RKO (cell line): ENCODE results near the gene TGDS.

Experiments
- DNase-seq: peaks from one replicate; pipeline ENCODE4 v3.0.0-alpha.2; 2016; ENCODE audit warnings: low spot score

TGDS gene

DNA sequence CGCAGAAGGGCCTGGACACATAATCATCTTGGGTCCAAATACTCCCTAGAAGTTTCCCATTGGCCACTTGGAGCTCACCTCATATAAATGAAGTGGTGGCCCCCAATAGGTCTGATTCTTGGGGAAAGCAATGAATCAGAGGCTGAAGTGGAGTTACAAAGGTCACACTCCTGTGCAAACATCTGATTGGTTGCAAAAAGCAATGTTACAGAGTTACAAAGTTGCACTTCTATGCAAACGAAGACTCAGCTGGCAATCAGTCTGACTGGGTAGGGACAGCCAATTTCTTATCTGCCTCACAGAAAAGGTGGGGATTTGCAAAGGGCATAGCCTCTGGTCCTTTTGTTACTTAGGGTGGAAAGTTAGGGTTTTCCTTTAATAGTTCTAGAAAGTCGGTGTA is 3.9 kb upstream of the TGDS start:
- no peak for DNase-seq

DNA sequence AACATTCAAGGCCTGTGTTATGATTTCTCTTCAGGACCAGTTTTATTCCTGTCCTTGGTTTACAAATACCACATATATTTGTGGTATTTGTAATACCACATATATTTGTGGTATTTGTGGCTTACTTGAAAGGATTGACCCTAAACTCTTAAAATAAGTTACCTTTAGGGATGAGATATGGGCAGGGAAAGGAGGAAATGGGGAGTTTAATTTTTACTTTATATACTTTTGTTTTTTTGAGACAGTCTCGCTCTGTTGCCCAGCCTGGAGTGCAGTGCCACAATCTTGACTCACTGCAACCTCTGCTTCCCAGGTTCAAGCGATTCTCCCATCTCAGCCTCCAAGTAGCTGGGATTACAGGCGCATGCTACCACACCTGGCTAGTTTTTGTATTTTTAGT is 2.3 kb upstream of the TGDS start:
- no peak for DNase-seq

GRCh38 chr13:94596575-94596971 is 621 bp upstream of the TGDS start:
- DNase-seq: no peak

DNA sequence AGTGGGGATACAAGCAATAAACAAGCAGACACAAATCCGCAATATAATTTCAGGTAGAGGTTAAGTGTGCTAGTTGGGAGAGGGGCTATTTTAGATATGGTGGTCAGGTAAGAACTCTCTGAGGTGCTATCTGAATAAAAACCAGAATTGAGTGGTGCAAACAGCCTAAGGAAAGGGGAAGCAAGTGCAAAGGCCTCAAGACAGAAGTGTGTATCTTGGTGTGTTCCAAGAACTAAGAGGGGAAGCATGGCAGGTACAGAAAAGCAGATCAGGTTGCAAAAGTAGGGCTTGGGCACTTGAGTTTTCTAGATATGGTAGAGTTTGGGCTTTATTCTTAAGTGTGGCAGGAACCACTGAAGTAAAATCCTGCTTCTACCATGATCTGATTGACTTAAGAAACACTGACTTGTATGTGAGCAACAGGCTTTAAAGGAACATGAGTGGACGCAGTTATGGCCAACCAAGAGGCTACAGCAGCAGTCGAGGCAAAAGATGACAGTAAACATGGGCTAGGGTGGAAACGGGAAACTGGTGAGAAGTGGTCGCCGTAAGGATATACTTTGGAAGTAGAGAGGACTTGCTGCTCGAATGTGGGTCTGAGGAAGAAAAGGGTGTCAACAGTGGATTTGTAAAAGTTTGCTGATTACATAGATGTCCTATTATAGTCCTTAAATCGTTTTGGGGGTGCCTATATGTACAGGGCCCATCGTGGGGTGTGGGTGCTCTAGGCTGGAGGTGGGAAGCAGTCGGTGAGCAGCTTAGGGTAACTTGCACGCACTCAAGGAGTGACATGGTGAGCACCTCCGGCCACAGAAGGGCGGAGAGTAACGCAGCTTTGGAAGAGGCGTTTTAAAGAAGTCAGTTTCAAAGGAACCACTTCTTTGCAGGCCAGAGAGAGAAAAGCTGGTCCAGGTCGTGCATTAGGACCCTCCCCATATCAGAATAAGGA is 677 bp downstream of the TGDS start:
- DNase-seq: peak; percentile 59

DNA sequence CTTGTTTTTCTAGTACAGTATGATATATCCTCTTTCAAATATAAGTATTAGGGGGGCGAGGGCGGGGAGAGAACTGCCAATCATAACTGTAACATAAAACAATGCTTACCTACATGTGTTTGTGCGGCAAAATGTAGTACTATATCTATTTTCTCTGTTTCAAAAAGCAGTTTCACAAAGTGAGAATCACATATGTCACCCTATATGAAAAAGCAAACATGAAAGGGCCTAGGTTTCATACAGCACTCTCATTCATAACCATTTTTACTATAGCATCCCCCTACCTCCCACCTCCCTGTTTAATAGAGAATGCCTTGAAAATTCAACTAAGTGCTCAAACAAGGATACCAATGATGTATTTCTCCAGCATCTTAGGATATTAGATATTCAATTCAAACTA is 5.2 kb downstream of the TGDS start:
- DNase-seq: no peak

- no peak for DNase-seq
Measured at GRCh38 chr13:94588541-94588940, 7.4 kb downstream of the TGDS start.

DNA sequence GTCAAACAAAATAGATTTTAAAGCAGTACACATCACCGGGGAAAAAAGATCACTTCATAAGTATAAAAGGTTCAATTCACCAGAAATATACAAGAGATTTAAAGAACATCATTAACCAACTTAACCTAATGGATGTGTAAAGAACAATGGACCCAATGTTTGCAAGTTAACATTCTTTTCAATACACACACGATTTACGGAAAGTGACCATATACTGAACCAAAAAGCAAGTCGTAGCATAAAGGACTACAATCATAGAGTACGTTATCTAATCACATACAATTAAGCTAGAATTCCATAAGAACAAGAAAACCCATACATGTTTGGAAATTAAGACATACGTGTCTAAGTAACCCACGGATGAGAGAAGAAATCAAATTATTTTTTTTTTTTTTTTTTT is 9.6 kb downstream of the TGDS start:
- DNase-seq: no peak

DNA sequence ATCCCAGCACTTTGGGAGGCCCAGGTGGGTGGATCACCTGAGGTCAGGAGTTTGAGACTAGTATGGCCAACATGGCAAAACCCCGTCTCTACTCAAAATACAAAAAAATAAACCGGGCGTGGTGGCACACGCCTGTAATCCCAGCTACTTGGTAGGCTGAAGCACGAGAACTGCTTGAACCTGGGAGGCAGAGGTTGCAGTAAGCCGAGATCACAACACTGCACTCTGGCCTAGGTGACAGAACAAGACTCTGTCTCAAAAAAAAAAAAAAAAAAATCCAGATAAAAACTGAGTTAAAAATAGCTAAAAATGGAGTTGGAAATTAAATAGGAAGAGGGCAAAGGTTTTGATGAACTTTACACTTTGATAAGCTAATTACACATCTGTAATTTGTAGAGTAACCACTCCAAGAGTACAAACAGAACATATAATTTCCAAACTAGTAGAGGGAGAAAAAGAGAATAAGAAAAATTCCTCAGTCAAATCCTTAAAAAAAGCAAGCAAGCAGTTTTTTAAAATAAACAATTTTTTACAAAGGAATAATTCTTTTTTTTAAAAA is 10.3 kb downstream of the TGDS start:
- DNase-seq: no peak

GRCh38 chr13:94583926-94584325 is 12.0 kb downstream of the TGDS start:
- no peak for DNase-seq

- no peak for DNase-seq
Measured at GRCh38 chr13:94579063-94579462, 16.9 kb downstream of the TGDS start.

GRCh38 chr13:94569615-94570014 is 26.3 kb downstream of the TGDS start:
- no peak for DNase-seq

- no peak for DNase-seq
Measured at GRCh38 chr13:94568443-94568842, 27.5 kb downstream of the TGDS start.

DNA sequence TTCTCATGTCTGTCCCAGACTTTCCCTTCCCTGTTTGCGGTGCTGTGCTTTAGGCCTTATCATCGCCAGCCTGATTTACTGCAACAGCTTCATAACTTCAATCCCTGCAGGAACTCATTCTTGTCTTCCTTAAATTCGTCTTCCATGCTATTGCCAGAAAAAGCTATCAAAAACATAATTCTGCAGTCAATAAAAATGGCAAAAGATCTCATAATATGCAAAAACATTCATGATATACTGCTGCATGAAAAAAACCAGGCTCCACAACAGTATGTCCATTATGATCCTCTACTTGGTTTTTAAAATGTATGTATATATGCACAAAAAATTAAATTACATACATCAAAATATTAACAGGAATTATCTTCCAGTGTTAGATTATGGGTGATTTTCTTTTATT is 28.4 kb downstream of the TGDS start:
- DNase-seq: no peak

DNA sequence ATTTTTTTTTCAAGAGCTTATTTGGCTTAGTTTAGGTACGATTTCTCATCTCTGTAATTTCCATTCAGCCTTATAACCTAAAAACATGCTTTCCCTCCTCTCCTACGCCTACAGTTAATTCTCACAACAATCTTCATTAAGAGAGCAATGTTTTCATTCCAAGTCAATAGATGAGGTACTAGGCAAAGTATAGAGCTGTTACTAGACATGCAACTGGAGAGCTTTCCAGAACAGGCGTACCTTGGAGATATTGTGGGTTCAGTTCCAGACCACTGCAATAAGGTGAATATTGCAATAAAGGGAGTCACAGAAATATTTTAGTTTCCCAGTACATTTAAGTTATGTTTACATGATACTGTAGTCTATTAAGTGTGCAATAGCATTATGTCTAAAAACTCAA is 34.8 kb downstream of the TGDS start:
- no peak for DNase-seq

GRCh38 chr13:94560116-94560515 is 35.8 kb downstream of the TGDS start:
- no peak for DNase-seq

DNA sequence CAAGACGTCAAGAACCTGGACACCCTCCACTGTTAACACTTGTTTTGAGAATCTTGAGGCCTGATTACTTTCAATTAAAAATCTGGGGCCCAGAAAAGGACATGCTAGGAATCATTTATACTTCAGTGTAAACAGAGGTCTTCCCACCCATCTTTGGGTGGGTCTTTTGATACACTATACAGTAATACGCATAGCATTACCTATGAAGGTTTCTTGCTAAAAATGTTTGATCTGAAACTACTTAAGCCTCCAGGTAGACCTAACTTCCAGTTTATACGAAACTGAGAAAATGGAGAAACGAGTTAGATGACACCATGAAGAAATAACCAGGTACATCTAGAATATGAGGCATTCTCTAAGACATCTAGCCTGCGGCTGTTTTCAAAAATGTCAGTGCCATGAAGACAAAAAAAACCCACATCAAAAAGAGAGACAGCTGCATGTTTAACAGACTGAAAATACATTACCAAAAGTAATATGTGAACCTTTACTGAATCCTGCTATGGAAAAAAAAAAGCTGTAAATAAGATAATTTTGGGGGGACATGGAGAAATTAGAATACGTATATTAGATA is 36.6 kb downstream of the TGDS start:
- DNase-seq: no peak

DNA sequence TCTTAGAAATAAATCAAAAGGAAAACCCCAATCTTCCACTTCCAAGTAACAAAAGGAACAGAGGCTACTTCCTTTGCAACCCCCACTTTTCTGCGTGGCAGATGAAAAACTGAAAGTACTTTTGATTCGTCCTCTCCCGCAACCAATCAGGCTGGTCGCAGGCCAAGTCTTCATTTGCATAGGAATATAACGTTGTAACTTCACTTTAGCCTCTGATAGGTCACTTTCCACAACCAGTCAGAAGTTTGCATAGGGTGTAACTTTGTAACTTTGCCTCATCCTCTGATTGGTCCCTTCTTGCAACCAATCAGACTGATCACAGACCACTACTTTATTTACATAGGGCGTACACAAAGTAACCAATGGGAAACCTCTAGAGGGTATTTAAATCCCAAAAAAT is 37.2 kb downstream of the TGDS start:
- DNase-seq: no peak

DNA sequence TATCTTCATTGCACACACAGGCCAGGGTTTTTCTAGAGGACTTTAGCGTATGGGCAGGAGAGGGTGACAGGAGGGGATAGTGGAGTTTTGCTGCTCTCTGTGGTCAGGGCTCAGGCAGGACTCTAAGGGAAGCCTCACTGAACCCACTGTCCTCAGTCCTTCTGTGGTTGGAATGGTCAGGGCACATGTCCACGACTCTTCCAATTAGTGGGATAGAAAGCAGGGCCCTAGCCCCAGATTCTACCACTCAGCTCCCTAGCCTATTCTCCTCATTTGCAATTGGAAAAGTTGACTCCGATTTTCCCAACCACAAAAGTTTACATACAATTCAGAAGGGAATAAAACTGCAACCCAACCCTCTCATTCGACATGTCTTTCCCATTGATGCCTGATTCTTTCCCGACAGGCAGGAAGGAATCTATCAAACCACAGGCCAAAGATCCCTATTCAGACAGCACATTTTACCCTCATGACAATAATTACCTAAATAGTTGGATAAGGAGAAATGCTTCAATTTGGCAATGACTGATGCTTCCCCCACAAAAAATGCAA is 38.2 kb downstream of the TGDS start:
- DNase-seq: no peak

- no peak for DNase-seq
Measured at GRCh38 chr13:94556621-94557020, 39.3 kb downstream of the TGDS start.

DNA sequence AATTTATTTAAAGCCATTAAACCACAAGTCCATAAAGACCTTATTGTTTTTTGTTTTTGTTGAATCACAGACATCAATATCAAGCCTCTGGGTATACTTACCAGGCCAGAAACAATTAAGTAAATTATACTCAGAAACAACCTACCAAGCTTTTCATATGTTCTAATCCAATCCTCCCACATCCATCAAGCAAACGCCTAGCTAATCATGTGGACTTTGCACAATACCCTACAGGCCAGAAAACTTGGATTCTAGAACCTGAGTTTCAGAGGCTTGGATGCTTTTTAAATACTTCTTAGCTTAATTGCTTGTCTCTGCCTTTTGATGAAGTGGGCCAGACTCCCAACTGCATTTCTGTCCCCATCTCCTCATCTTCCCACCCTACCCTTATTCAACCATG is 39.9 kb downstream of the TGDS start:
- no peak for DNase-seq

DNA sequence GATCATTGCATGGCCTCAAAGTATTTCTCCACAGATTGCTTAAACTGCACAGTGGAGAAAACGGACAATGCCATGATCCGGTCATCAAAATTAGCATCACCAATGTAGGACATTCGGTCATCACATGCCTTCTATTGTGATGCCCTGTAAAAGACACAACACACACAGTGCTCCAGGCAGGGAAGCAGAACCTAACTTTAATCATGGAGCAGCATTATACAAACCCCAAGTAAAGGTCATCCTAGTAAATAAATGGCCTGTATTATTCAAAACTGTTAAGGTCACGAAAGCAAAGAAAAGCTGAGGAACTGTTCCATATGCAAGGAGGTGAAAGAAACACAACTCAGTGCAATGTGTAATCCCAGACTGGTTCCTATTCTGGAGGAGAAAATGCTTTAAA is 42.2 kb downstream of the TGDS start:
- no peak for DNase-seq

DNA sequence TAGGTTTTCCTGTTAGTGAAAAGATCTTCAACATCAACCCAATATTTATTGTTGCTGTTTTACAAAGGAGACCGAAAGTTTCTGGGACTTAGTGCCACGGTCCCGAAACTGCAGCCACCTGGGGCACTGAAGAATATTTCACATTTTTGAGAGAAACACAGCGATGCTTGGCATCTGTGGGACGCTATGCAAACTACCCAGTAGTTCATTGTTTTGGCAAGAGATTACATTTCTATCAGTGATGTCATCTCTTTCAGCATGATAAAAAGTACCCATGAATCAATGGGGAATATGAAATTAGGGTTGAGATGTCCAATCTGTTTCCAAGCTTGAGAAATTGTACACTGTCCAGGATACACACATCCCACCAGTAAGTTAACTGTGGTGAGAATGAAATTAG is 43.9 kb downstream of the TGDS start:
- DNase-seq: no peak

DNA sequence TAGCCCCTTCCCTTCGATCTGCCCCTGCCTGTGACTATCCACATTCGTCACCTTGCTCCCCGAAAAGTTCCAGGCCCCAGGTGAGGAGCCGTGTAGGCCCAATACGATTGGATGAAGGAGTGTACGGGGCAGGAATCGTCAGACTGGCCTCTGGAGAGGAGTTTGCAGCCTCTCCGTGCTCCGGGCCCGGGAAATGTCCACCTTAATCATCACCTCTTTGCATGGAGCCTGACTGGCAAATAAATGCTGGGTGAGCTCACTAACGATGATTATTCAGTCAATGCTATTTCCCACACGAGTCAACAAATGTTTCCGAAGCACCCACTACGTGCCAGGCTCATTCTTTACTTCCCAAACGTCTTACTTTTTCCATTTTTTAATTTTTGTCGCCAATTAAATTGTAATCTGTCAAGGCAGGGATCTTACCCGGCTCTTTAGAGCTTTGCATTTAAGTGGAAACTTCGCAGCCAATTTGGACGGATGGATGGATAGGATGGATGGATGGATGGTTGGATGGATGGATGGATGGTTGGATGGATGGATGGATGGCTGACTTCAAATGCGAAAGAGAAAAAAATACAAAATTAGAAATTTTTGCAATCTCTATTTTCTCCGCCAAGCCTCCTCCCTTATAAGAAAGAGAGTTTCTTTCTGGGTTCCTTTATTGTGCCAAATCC is 45.8 kb downstream of the TGDS start:
- DNase-seq: peak; percentile 77
